Effector CD4-positive, alpha-beta T cell (primary cell): Measurements from ENCODE around the gene ZFPL1.

Source experiments
- DNase-seq: peaks from one replicate; pipeline ENCODE4 v3.0.0-alpha.2; 2020

ZFPL1 gene

DNA sequence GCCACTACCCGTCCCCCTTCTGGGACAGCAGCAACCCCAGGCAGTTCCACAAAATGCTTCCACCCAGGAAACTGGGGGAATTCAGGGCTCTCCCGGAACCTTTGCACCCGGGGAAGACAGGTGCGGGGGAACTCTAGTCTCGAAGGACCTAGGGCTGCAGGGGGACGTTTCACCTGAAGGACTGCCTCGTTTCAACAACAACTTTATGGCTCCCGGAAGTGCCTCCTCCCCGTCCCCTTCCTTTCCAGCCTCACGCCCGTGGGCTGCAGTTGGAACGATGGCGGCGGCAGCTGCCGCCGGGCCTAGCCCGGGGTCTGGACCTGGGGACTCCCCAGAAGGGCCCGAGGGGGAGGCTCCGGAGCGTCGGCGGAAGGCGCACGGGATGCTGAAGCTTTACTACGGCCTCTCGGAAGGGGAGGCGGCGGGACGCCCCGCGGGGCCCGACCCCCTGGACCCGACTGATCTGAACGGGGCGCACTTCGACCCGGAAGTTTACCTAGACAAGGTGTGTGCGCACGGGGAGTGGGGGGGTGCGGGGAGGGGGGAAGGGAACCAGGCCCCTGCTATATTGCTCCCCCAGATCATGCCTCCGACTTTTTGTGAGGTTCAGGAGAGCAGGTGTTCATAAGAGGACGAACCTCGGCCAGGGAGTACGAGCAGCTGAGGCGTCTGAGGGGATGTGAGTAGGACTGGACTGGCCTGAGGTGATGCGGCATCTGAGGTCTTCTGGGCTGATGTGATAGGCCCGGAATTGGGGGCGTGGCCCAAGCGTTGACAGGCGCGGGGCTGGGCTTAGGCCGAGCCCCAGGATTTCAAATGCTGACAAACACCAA lies 12.2 kb downstream of the ZFPL1 start, which contains the start of gene VPS51:
VPS51 (plus strand) TSS at position 241 of the 833 bp plus-strand sequence; CDS start at position 278, 37 bp downstream.
- DNase-seq: peak; percentile 80

DNA sequence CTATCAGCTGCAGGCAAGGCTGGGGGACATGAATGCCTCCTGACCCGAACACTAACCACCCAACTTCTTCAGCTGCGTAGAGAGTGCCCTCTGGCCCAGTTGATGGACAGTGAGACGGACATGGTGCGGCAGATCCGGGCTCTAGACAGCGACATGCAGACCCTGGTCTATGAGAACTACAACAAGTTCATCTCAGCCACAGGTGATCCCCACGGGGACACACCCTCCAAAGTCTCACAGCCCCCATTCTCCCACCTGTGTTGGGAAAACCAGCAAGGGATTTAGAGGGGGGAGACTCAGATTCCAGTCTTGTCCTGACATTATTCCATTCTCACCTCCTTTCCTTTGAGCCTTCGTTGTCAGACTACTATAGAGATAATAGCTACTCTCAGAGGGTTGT lies 12.9 kb downstream of the ZFPL1 start:
- no peak for DNase-seq

DNA sequence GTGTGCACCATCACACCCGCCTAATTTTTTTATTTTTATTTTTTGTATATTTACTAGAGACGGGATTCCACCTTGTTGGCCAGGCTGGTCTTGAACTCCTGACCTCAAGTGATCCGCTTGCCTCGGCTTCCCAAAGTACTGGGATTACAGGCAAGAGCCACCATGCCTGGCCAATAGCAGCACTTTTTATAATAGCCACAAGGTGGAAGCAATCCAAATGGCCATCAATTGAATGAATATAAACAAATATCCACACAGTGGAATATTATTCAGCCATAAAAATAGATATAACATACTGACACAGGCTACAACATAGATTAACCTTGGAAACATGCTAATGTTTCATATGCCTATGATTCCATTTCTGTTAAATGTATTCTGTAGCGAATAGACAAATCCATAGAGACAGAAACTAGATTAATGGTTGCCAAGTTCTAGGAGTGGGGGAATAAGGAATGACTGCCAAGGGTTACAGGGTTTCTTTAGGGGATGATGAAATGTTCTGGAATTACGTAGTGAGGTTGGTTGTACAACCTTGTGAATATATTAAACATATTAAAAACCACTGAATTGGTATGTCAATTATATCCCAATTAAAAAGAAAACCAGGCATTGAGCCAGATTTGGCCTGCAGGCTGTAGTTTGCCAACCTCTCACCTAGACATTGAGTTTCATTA lies 16.8 kb downstream of the ZFPL1 start:
- DNase-seq: no peak

DNA sequence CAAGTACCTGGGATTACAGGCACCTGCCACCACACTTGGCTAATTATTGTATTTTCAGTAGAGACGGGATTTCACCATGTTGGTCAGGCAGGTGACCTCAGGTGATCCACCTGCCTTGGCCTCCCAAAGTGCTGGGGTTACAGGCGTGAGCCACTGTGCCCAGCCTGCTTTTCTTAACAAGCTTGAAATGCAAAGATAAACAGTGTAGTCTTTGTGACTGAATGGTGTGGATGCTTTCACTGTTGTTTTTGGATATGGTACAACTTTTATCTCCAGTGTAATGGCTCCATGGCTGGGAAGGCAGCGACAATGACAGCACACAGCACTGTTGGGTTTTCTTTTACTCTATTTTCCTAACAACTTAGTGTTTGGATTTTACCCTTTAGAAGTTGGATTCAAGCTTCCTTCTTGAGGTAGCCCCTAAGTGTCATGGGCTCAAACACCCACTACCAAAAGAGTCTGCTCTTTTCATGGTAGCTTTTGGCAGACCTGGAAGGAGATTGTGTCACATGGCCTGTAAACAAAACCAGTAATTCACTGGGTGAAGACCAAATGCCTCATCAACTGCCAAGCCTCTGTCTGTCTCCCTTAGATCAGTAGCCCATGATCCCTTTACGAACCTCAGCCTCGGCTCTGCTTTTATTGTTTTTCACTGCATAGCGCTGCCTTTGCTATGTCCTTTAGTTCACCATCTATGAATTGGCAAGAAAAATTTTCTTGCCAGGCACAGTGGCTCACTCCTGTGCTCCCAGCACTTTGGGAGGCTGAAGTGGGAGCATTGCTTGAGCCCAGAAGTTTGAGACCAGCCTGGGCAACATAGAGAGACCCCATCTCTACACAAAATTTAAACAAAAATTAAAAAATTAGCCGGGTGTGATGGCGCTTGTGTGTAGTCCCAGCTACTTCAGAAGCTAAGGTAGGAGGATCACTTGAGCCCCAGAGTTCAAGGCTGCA lies 18.4 kb downstream of the ZFPL1 start:
- DNase-seq: no peak

DNA sequence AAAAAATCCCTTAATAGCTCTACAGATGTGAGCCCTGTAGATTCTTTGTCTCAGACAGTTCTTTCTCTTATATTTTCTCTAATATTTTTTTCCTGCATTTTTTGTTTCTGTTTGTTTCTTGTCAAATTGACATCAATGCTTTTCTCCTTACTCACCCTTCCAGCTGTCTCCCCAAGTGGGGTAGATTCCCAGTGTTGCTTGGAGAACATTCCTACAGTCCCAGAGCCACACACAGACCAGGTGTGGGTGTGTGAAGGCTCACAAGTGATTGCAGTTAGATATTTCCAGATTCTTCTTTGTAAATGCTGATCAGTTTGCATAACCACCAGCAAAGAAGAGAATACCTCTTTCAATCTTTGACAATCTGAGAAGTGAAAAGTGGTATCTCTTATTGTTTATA lies 19.5 kb downstream of the ZFPL1 start:
- no peak for DNase-seq

DNA sequence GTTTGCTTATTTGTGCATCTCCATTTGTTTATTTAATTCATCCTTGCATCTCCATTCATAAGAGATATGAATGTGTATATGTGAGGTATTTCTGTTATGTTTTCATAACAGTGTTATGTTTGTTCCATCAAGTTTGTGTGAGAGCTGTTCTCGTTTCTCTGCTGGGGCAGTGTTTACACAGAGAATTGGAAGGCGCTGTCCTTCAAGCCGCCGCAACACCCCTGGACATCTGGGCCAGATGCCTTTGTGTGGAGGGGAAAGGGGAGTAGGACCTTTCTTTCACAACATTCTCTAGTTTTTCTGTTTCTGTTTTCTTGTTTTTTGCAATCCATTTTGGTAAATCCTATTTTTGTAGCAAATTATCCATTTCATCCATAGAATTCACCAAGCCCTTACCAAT lies 20.6 kb downstream of the ZFPL1 start:
- DNase-seq: no peak

DNA sequence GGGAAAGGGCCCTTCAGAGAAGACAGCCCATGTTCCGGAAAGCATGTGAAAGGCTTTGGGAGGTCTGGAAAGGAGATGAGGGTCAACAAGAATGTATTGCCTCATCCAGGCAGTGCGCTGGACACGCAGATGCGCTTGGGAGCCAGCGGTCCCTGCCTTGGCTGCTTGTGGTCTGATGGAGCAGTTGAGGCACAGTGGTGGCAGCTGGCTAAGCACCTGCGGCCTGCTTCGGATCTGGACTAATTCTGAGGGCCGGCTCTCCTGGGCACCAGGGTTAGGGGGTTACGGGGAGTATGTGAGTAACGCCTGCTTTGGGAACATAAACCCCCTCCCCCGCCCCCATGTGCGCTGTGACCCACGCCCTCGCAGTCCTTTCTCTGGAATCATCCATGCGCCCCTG lies 23.1 kb downstream of the ZFPL1 start:
- DNase-seq: no peak

DNA sequence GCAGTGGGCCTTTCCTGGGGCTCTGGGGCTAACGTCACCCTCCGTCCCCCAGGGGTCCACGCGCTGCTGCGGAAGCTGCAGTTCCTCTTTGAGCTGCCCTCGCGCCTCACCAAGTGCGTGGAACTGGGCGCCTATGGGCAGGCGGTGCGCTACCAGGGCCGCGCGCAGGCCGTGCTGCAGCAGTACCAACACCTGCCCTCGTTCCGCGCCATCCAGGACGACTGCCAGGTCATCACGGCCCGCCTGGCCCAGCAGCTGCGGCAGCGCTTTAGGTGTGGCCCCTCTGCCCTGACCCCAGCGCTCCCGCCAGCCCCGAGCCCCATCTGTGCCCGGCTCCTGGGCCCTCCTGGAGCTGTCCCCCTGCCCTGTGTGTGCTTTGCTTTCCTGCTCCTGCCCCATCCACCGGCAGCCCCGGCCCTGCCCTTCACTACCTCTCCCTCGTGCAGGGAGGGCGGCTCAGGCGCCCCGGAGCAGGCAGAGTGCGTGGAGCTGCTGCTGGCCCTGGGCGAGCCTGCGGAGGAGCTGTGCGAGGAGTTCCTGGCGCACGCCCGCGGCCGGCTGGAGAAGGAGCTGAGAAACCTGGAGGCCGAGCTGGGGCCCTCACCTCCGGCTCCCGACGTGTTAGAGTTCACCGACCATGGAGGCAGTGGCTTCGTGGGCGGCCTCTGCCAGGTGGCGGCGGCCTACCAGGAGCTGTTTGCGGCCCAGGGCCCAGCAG lies 23.9 kb downstream of the ZFPL1 start:
- no peak for DNase-seq

DNA sequence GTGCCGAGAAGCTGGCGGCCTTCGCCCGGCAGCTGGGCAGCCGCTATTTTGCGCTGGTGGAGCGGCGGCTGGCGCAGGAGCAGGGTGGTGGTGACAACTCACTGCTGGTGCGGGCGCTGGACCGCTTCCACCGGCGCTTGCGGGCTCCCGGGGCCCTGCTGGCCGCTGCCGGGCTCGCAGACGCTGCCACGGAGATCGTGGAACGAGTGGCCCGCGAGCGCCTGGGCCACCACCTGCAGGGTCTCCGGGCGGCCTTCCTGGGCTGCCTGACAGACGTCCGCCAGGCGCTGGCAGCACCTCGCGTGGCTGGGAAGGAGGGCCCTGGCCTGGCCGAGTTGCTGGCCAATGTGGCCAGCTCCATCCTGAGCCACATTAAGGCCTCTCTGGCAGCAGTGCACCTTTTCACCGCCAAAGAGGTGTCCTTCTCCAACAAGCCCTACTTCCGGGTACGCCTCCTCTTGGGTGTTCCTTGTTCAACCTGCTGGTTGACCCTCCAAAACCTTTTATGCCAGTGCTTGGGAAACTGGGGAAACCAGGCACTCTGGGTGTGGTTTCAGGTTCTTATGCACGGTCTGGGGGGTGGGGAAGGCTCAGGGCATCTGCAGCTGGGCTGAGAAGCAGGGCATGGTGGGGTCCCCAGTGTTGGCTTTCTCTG lies 24.6 kb downstream of the ZFPL1 start:
- no peak for DNase-seq

DNA sequence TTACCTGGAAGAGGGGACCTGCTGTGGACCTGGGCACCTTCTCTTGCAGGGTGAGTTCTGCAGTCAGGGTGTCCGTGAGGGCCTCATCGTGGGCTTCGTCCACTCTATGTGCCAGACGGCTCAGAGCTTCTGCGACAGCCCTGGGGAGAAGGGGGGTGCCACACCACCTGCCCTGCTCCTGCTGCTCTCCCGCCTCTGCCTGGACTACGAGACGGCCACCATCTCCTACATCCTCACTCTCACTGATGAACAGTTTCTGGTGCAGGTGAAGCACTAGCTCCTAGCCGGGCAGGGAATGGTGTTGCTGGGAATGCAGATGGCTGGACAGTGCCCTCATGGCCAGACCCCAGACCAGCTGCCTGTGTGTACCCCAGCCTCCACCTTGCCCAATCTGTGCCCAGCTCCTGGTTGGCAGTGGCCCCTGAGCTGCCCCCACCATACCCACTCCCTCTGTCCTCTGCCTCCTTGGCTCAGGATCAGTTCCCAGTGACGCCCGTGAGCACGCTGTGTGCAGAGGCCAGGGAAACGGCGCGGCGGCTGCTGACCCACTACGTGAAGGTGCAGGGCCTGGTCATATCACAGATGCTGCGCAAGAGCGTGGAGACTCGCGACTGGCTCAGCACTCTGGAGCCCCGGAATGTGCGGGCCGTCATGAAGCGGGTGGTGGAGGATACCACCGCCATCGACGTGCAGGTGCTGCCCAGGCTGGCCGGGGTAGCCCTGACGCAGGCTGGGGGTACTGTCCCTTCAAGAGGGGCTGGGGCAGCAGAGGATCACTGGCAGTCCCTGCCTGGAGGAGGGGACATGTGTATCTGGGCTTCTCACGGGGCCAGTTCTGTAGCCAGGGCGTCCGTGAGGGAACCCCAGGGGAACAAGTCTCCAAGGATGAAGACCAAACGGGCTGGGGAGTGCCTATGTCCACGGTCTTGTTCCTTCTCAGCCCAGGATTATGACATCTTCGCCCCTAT lies 25.5 kb downstream of the ZFPL1 start:
- no peak for DNase-seq

DNA sequence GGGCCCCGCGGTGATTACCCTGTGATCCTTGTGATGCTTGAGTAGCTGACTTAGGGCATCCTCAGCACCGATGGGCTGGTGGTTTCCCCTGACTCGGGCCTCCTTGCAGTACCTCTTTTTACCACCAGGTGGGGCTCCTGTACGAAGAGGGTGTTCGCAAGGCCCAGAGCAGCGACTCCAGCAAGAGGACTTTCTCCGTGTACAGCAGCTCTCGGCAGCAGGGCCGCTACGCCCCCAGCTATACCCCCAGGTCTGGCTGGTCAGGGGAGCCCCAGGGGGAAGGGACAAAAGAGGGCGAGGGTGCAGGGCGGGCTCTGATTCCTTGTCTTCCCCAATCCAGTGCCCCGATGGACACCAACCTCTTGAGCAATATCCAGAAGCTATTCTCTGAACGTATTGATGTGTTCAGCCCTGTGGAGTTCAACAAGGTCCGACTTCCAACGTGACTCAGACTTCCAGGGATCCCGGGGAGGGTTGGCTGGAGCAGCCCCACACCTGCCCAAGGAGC lies 26.4 kb downstream of the ZFPL1 start:
- DNase-seq: peak; percentile 94

DNA sequence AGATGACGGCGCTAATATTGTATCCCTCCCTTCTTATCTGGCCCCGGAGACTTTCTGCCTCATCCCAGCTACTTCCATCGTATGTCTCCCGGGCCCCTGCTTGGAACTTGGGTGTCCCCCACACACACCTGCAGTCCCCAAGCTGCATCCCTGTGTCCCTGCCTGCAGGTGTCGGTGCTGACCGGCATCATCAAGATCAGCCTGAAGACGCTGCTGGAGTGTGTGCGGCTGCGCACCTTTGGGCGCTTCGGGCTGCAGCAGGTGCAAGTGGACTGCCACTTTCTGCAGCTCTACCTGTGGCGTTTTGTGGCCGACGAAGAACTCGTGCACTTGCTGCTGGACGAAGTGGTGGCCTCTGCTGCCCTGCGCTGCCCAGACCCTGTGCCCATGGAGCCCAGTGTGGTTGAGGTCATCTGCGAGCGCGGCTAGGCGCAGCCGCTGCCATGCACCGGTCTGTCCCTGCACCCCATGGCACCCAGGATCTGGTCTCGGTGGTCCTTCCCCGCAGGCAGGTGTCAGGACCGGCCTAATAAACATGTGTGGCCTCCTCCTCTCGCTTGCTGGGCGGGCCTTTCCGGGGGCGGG lies 27.2 kb downstream of the ZFPL1 start:
- no peak for DNase-seq

DNA sequence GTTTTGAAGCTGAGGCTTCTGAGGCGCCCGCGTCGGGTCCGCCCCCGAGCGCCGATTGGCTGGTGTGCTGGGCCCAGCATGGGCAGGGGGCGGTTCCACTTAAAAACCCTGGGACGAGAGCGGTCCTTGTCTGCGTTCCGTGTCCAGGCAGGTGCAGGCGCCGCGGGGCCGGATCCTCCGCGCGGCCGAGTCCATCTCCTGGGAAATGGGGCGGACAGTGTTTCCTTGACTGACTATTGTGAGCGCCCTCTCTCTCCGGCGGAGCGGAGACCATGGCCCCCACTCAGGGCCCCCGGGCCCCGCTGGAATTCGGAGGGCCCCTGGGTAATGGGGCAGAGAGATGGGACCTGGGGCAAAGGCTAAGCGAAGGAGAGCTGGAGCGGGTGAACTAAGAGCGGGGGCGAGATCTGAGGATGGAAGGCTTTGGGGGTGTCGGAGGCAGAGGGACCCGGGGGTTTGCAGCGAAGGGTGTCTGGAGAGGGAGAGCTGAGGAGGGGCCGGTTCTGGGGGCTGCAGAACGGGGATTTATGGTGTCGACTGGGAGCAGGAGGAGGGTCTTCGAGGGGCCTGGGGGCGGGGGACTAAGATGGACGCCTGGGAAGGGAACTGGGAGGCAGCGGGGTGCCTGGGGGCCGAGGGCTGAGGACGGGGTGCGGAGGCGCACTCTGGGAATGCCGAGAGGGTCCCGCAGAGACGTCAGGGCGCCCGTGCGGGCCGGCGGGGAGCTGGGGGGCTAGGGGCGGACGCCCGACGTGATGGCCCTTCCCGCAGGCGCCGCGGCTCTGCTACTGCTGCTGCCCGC lies 27.9 kb downstream of the ZFPL1 start, which contains the start of gene TM7SF2:
TM7SF2 (plus strand) TSS at position 129 of the 802 bp plus-strand sequence; CDS start at position 273, 144 bp downstream.
- peak; percentile 92 for DNase-seq

DNA sequence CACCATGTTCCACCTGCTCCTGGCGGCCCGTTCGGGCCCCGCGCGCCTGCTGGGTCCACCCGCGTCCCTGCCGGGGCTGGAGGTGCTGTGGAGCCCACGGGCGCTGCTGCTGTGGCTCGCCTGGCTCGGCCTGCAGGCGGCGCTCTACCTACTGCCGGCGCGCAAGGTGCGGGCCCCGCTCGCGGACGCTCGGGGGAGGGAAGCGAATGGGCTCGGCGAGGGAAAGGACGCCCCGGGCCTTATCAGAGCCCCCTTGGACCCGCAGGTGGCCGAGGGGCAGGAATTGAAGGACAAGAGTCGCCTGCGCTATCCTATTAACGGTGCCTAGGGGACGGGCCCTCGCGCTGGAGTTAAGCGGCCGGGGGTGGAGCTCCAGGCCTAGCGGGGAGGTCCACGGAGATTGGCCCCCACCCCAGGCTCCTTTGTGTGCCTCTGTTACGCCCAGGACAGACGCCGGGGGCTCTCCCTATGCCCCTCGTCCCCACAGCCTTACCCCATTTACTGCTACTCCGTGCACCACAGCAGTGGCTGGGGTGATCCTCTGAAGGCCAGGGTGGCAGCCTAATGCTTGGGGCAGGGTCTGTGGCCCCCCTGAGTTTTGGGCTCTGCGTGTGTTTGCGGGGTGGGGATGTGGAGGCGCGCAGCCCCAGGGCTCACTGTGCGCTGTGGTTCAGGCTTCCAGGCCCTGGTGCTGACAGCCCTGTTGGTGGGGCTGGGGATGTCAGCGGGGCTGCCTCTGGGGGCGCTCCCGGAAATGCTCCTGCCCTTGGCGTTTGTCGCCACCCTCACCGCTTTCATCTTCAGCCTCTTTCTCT lies 28.7 kb downstream of the ZFPL1 start:
- peak; percentile 70 for DNase-seq

DNA sequence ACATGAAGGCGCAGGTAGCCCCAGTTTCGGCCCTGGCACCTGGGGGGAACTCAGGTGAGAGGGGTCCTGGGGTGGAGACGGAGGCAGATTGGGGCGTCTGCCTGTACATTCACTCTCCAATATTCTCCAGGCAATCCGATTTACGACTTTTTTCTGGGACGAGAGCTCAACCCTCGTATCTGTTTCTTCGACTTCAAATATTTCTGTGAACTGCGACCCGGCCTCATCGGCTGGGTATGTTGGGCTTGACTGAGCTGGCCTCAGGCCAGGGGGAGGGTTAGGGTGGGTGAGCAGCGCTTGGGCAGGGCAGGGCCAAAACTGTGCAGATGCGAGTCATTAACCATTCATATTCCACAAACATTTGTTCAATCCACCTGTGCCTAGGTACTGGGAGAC lies 29.3 kb downstream of the ZFPL1 start:
- DNase-seq: no peak

DNA sequence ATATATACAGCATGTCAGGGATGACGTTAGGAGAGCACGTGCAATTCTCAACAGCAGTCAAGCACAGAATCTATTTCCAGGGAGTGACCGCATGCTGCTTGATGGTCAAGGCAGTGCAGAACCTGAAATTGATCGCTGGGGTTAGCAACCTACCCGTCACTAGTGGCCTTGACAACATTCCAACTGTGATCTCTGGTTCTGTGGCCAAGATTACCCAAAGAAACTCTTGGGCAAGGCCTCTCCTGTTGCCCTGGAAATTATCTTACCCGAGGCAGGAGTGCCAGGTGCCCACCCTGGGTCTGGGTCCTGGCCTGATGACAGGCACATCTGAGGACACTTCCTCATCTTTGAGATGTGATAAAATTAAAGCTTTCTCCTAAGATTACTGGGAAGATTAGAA lies 29.8 kb downstream of the ZFPL1 start:
- no peak for DNase-seq

DNA sequence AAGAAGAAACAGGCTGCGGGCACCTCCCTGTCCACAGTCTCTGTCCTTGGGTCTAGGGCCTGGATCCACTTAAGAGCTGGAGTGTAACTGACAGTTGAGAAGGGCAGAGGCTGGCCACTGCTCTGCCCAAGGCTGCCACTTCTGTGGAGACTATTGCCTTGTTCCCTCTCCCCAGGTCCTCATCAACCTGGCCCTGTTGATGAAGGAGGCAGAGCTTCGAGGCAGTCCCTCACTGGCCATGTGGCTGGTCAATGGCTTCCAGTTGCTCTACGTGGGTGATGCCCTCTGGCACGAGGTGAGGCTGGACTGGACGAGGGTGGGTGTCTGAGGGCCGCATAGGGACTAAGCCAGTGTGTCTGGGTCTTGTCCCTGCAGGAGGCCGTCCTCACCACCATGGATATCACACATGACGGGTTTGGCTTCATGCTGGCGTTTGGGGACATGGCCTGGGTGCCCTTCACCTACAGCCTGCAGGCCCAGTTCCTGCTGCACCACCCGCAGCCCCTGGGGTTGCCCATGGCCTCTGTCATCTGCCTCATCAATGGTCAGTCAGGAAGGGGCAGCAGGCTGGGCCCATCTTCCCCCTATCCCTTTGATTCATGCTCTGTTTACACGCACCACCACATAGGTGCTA lies 30.6 kb downstream of the ZFPL1 start:
- DNase-seq: no peak
